ENCODE data around the gene SERINC3. TPM values are rescaled to one million over a fixed set of nuclear protein-coding genes. Genes with fewer than 3 reads are reported as not detected.

SERINC3 gene
- total and polyA plus RNA-seq, 2 of the 8 experiments (the other 6 are each of a cell fraction or from before 2014, with no cell fraction given): 47.2 to 66.0 TPM

GRCh38 chr20:44544263-44544662 lies 22.4 kb upstream of the SERINC3 start:
- CTCF ChIA-PET (ENCODE audit: partially characterized antibody): interaction anchor here (0.9 to 1.6 kb wide), 2 partner anchors 10 to 65 kb away, joined by 4 to 5 read pairs; no protein-coding TSS in a partner anchor
- no peak overlapping the region for H2BK120ac ChIP-seq (replicated peaks; ENCODE audit: low read depth, low read length)
- H3K27me3 ChIP-seq (replicated peaks in 1 of 4; ENCODE audit: control insufficient read depth in 3 of 4, extremely low read depth in 1 of 4, insufficient read depth in 3 of 4, low read length in 3 of 4): no peaks in the 10 kb centered on the region
- TF ChIP-seq USF2 (IDR thresholded peaks at IDR 0.05; ENCODE audit: low read length) (no peak), CHD2 (IDR thresholded peaks at IDR 0.05; ENCODE audit: low read length) (no peak), BRCA1 (IDR thresholded peaks at IDR 0.05; ENCODE audit: low read depth, low read length) (no peak), RAD21 (IDR thresholded peaks at IDR 0.05 in 1 of 2, conservative IDR thresholded peaks at IDR 0.05 in 1 of 2; ENCODE audit: low read depth in 2 of 2, low read length in 2 of 2) (no peak), PHF8 (conservative IDR thresholded peaks at IDR 0.05; ENCODE audit: low read depth, low read length) (no peak), RXRA (IDR thresholded peaks at IDR 0.05; ENCODE audit: insufficient read depth, low read depth, low read length) (no peak), YY1 (IDR thresholded peaks at IDR 0.05; ENCODE audit: low read depth, low read length) (no peak), CHD1 (IDR thresholded peaks at IDR 0.05; ENCODE audit: low read depth, low read length) (no peak), CBX5 (IDR thresholded peaks at IDR 0.05; ENCODE audit: low read depth, low read length) (no peak), CEBPB (IDR thresholded peaks at IDR 0.05; ENCODE audit: low read depth, low read length) (no peak), SP2 (IDR thresholded peaks at IDR 0.05; ENCODE audit: low read length) (no peak), EGR1 (IDR thresholded peaks at IDR 0.05; ENCODE audit: borderline replicate concordance, low read depth, low read length) (no peak), SP4 (IDR thresholded peaks at IDR 0.05; ENCODE audit: low read length) (no peak), JUND (IDR thresholded peaks at IDR 0.05; ENCODE audit: low read length) (no peak), JUN (IDR thresholded peaks at IDR 0.05; ENCODE audit: low read depth, low read length) (no peak)

More at GRCh38 chr20:44544263-44544662, 22.4 kb upstream of the SERINC3 start:
- Histone ChIP-seq H2AK5ac (ENCODE audit: low read depth, low read length) (no peak overlapping the region), H2BK15ac (ENCODE audit: low read length) (no peak overlapping the region), H3K23ac (ENCODE audit: insufficient read length) (no peak overlapping the region), H3K4ac (replicated peaks; ENCODE audit: insufficient read length, low read depth, low read length) (no peak overlapping the region), H3K4me2 (ENCODE audit: insufficient read depth in 1 of 2, low read depth in 2 of 2, low read length in 2 of 2) (no peak overlapping the region), H3K79me2 (ENCODE audit: control insufficient read depth in 1 of 2, insufficient read depth in 2 of 2, low read length in 2 of 2) (0 out of 4 replicates have a peak, but pooled peaks cover 0 to 3% of the 10 kb centered on the region in 2 experiments), H4K8ac (ENCODE audit: extremely low read depth, insufficient read depth, low read length) (no peak overlapping the region), H3K4me1 (replicated peaks in 1 of 4; ENCODE audit: control insufficient read depth in 3 of 4, insufficient read depth in 4 of 4, low read length in 3 of 4) (no peaks in the 10 kb centered on the region), H4K91ac (replicated peaks; ENCODE audit: insufficient read length, low read length) (no peak overlapping the region), H3K4me3 (ENCODE audit: extremely low read depth in 1 of 4, insufficient read depth in 2 of 4, low read depth in 3 of 4, low read length in 4 of 4) (no peak overlapping the region), H2BK12ac (ENCODE audit: low read depth, low read length) (no peak overlapping the region), H3K79me1 (ENCODE audit: low read depth, low read length) (peaks cover 2% of the 10 kb centered on the region), H3K14ac (ENCODE audit: insufficient read length) (no peak overlapping the region), H3K23me2 (ENCODE audit: low read depth, low read length) (no peaks in the 10 kb centered on the region), H2BK5ac (ENCODE audit: low read depth, low read length) (no peak overlapping the region), H2AFZ (ENCODE audit: low read length) (no peak overlapping the region), H4K5ac (ENCODE audit: insufficient read length, low read depth, low read length) (no peak overlapping the region), H3K9ac (replicated peaks in 1 of 4; ENCODE audit: extremely low read depth in 1 of 4, low read depth in 3 of 4, low read length in 3 of 4) (no peak overlapping the region), H3K56ac (replicated peaks; ENCODE audit: insufficient read length, low read depth, low read length) (no peak overlapping the region), H3K36me3 (ENCODE audit: control insufficient read depth in 2 of 4, insufficient read depth in 4 of 4, low read length in 3 of 4) (no peaks in the 10 kb centered on the region), H3K9me3 (ENCODE audit: insufficient read depth in 2 of 2, low read depth in 1 of 2, low read length in 1 of 2) (no peaks in the 10 kb centered on the region), H4K20me1 (replicated peaks in 1 of 2; ENCODE audit: control insufficient read depth in 1 of 2, insufficient read depth in 2 of 2, low read length in 2 of 2) (peaks cover 0 to 1% of the 10 kb centered on the region in 2 experiments), H2BK20ac (ENCODE audit: low read length) (no peak overlapping the region), H3K18ac (ENCODE audit: extremely low read depth, low read length) (no peak overlapping the region), H3K27ac (ENCODE audit: low read depth, low read length) (no peak overlapping the region)
- DNase-seq (ENCODE audit: low read depth in 1 of 2, low spot score in 2 of 2) (no peak), FAIRE-seq (no peak)
- POLR2A ChIA-PET (ENCODE audit: partially characterized antibody): no interaction called here
- 91% methylated on average over 5 of the region's 5 CpGs; no CpG with 5 or more reads in 1 of the 2 experiments for WGBS, 2 experiments (ENCODE audit: extremely low coverage in 1 of 2, insufficient coverage in 1 of 2, insufficient read length in 1 of 2, insufficient replicate concordance in 2 of 2, low coverage in 1 of 2, low lambda C conversion rate in 2 of 2, missing lambda C conversion rate in 1 of 2)
